Measurements from ENCODE around the gene CBX8.
"Not testable (repeated sequence)": the region's sequence is repeated elsewhere in the genome, so short reads cannot be mapped to it uniquely, and the experiment has no call there.

The CBX8 gene

GRCh38 chr17:79777120-79777893, 19.6 kb downstream of the CBX8 start:
- DNase-seq, result peak; percentile 66

- no peak for DNase-seq
These were observed 20.3 kb downstream of the CBX8 start for GRCh38 chr17:79776376-79777119.

- DNase-seq, result no peak
These were observed 21.2 kb downstream of the CBX8 start for GRCh38 chr17:79775632-79776031.

GRCh38 chr17:79774561-79774975, 22.3 kb downstream of the CBX8 start:
- no peak for DNase-seq

- DNase-seq, result not testable (repeated sequence)
These were observed 24.2 kb downstream of the CBX8 start for GRCh38 chr17:79772726-79773125.

- DNase-seq, result no peak
These were observed 25.6 kb downstream of the CBX8 start for GRCh38 chr17:79771276-79771675.

GRCh38 chr17:79769570-79770506, 27.0 kb downstream of the CBX8 start:
- DNase-seq, result no peak

GRCh38 chr17:79765708-79766107, 31.2 kb downstream of the CBX8 start:
- DNase-seq, result no peak

- DNase-seq, result no peak
These were observed 34.8 kb downstream of the CBX8 start for GRCh38 chr17:79761894-79762589.

GRCh38 chr17:79760197-79760906, 36.5 kb downstream of the CBX8 start:
- no peak for DNase-seq

GRCh38 chr17:79758271-79758670, 38.6 kb downstream of the CBX8 start:
- no peak for DNase-seq

GRCh38 chr17:79757140-79757745, 39.6 kb downstream of the CBX8 start:
- DNase-seq, result no peak

GRCh38 chr17:79755591-79755990, 41.3 kb downstream of the CBX8 start:
- no peak for DNase-seq

GRCh38 chr17:79754903-79755302, 42.0 kb downstream of the CBX8 start:
- DNase-seq, result not testable (repeated sequence)

- DNase-seq, result no peak
These were observed 42.5 kb downstream of the CBX8 start for GRCh38 chr17:79754370-79754769.

- DNase-seq, result no peak
These were observed 44.7 kb downstream of the CBX8 start for GRCh38 chr17:79752175-79752574.

GRCh38 chr17:79750650-79751545, 46.0 kb downstream of the CBX8 start:
- DNase-seq, result no peak

GRCh38 chr17:79749958-79750357, 46.9 kb downstream of the CBX8 start:
- DNase-seq, result no peak

- DNase-seq, result no peak
These were observed 47.6 kb downstream of the CBX8 start for GRCh38 chr17:79749156-79749815.

All from NCI-H1105 (cell line).